ENCODE data around the gene TCF19.
"Not testable (repeated sequence)": the region's sequence is repeated elsewhere in the genome, so short reads cannot be mapped to it uniquely, and the experiment has no call there.

TCF19 gene

GRCh38 chr6:31183287-31183686 lies 24.9 kb downstream of the TCF19 start:
- not testable (repeated sequence) for DNase-seq (ENCODE audit: low read depth)

GRCh38 chr6:31183859-31184258 lies 25.5 kb downstream of the TCF19 start:
- DNase-seq (ENCODE audit: low read depth), result not testable (repeated sequence)

- not testable (repeated sequence) for DNase-seq (ENCODE audit: low read depth)
Measured at GRCh38 chr6:31185695-31186051, 27.3 kb downstream of the TCF19 start.

- no peak for DNase-seq (ENCODE audit: low read depth)
Measured at GRCh38 chr6:31186052-31186734, 27.8 kb downstream of the TCF19 start.

- no peak for DNase-seq (ENCODE audit: low read depth)
Measured at GRCh38 chr6:31187780-31188194, 29.4 kb downstream of the TCF19 start.

GRCh38 chr6:31189223-31189622 lies 30.8 kb downstream of the TCF19 start:
- DNase-seq (ENCODE audit: low read depth), result not testable (repeated sequence)

GRCh38 chr6:31190488-31190887 lies 32.1 kb downstream of the TCF19 start:
- DNase-seq (ENCODE audit: low read depth), result no peak

GRCh38 chr6:31192431-31193105 lies 34.2 kb downstream of the TCF19 start:
- not testable (repeated sequence) for DNase-seq (ENCODE audit: low read depth)

- DNase-seq (ENCODE audit: low read depth), result no peak
Measured at GRCh38 chr6:31193206-31193605, 34.8 kb downstream of the TCF19 start.

- DNase-seq (ENCODE audit: low read depth), result no peak
Measured at GRCh38 chr6:31194061-31194834, 35.9 kb downstream of the TCF19 start.

GRCh38 chr6:31195308-31195979 lies 37.1 kb downstream of the TCF19 start:
- not testable (repeated sequence) for DNase-seq (ENCODE audit: low read depth)

GRCh38 chr6:31196251-31197022 lies 38.0 kb downstream of the TCF19 start:
- not testable (repeated sequence) for DNase-seq (ENCODE audit: low read depth)

GRCh38 chr6:31197559-31198305 lies 39.3 kb downstream of the TCF19 start:
- DNase-seq (ENCODE audit: low read depth), result peak; percentile 90

- DNase-seq (ENCODE audit: low read depth), result not testable (repeated sequence)
Measured at GRCh38 chr6:31199105-31199452, 40.7 kb downstream of the TCF19 start.

GRCh38 chr6:31202259-31203166 lies 44.1 kb downstream of the TCF19 start:
- no peak for DNase-seq (ENCODE audit: low read depth)

GRCh38 chr6:31203345-31203979 lies 45.1 kb downstream of the TCF19 start:
- peak; percentile 24 for DNase-seq (ENCODE audit: low read depth)

GRCh38 chr6:31204751-31205145 lies 46.4 kb downstream of the TCF19 start:
- no peak for DNase-seq (ENCODE audit: low read depth)

- no peak for DNase-seq (ENCODE audit: low read depth)
Measured at GRCh38 chr6:31205638-31206037, 47.2 kb downstream of the TCF19 start.

- no peak for DNase-seq (ENCODE audit: low read depth)
Measured at GRCh38 chr6:31208506-31208905, 50.1 kb downstream of the TCF19 start.

All from stimulated activated CD8-positive, alpha-beta memory T cell treated with anti-CD3 and anti-CD28 coated beads, Interleukin-15, amount 100 ng/mL, for 1 hour (primary cell).